ENCODE measurements around the gene FMO5. TPM values are rescaled to one million over a fixed set of nuclear protein-coding genes. Genes with fewer than 3 reads are reported as not detected.

The FMO5 gene
- total and polyA plus RNA-seq, 2 of the 13 experiments (the other 11 are each of a cell fraction or from before 2014, with no cell fraction given) = 48.2 to 149 TPM

DNA sequence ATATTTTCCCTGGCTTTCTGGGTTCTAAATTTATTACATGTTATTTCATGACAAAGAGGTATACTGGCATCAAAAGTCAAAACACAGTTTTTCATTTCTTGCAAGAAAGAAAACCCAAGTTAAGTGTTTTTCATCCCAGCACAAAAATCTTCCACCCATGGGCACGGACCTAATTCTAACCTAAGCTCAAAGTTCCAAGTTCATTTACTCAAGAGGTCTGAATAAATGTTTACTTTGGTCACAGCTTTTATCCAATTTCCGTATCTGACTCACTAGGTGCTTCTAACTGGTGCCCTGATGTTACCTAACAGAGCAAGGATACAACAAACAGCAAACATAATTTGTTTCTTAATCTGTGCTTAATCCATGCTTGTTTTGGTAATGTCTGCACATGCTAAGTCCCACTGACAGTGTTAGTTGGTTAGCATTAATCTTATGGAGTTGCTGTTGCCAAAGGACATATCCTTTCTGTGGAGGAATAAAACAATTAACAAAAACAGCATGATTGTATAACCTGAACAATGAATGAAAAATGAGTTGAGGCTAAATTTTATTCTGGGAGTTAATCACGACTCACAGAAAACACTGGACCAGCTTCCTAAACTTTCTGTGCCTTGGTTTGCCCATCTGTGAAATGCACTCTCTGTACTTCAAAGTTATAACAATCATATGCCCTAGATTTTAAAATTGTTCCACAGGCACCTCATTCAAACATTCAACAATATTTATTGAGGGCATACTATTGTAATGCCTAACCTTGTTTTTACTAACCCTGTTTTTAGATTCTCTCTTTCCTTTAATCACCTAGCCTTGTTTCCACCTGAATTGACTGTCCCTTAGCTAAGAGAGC is 13.1 kb upstream of the FMO5 start (continued):
- TF ChIP-seq, protein P1, sequence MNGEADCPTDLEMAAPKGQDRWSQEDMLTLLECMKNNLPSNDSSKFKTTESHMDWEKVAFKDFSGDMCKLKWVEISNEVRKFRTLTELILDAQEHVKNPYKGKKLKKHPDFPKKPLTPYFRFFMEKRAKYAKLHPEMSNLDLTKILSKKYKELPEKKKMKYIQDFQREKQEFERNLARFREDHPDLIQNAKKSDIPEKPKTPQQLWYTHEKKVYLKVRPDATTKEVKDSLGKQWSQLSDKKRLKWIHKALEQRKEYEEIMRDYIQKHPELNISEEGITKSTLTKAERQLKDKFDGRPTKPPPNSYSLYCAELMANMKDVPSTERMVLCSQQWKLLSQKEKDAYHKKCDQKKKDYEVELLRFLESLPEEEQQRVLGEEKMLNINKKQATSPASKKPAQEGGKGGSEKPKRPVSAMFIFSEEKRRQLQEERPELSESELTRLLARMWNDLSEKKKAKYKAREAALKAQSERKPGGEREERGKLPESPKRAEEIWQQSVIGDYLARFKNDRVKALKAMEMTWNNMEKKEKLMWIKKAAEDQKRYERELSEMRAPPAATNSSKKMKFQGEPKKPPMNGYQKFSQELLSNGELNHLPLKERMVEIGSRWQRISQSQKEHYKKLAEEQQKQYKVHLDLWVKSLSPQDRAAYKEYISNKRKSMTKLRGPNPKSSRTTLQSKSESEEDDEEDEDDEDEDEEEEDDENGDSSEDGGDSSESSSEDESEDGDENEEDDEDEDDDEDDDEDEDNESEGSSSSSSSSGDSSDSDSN (CRISPR knock-in tag; IDR thresholded peaks at IDR 0.05) = no peak
- peak; percentile 75; the same call in 1 of the 2 replicates for TF ChIP-seq ZNF614 (CRISPR knock-in tag; IDR thresholded peaks at IDR 0.05; ENCODE audit: borderline replicate concordance)
- TF ChIP-seq JUN (CRISPR knock-in tag; IDR thresholded peaks at IDR 0.05) = peak; percentile 75; the same call in 1 of the 2 replicates
- TF ChIP-seq ZNF329 (CRISPR knock-in tag; IDR thresholded peaks at IDR 0.05; ENCODE audit: low read depth) = no peak
- TF ChIP-seq, protein P2, sequence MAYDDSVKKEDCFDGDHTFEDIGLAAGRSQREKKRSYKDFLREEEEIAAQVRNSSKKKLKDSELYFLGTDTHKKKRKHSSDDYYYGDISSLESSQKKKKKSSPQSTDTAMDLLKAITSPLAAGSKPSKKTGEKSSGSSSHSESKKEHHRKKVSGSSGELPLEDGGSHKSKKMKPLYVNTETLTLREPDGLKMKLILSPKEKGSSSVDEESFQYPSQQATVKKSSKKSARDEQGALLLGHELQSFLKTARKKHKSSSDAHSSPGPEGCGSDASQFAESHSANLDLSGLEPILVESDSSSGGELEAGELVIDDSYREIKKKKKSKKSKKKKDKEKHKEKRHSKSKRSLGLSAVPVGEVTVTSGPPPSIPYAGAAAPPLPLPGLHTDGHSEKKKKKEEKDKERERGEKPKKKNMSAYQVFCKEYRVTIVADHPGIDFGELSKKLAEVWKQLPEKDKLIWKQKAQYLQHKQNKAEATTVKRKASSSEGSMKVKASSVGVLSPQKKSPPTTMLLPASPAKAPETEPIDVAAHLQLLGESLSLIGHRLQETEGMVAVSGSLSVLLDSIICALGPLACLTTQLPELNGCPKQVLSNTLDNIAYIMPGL (CRISPR knock-in tag; IDR thresholded peaks at IDR 0.05; ENCODE audit: borderline replicate concordance in 1 of 2, low read depth in 1 of 2) = no peak; a peak in 1 of 4 replicates
- TF ChIP-seq TOE1 (CRISPR knock-in tag; IDR thresholded peaks at IDR 0.05) = no peak
- TF ChIP-seq, protein P3, sequence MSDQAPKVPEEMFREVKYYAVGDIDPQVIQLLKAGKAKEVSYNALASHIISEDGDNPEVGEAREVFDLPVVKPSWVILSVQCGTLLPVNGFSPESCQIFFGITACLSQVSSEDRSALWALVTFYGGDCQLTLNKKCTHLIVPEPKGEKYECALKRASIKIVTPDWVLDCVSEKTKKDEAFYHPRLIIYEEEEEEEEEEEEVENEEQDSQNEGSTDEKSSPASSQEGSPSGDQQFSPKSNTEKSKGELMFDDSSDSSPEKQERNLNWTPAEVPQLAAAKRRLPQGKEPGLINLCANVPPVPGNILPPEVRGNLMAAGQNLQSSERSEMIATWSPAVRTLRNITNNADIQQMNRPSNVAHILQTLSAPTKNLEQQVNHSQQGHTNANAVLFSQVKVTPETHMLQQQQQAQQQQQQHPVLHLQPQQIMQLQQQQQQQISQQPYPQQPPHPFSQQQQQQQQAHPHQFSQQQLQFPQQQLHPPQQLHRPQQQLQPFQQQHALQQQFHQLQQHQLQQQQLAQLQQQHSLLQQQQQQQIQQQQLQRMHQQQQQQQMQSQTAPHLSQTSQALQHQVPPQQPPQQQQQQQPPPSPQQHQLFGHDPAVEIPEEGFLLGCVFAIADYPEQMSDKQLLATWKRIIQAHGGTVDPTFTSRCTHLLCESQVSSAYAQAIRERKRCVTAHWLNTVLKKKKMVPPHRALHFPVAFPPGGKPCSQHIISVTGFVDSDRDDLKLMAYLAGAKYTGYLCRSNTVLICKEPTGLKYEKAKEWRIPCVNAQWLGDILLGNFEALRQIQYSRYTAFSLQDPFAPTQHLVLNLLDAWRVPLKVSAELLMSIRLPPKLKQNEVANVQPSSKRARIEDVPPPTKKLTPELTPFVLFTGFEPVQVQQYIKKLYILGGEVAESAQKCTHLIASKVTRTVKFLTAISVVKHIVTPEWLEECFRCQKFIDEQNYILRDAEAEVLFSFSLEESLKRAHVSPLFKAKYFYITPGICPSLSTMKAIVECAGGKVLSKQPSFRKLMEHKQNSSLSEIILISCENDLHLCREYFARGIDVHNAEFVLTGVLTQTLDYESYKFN (CRISPR knock-in tag; conservative IDR thresholded peaks at IDR 0.05) = peak; percentile 97
- no peak for TF ChIP-seq BORCS8-MEF2B (CRISPR knock-in tag; IDR thresholded peaks at IDR 0.05)
- TF ChIP-seq KLF13 (CRISPR knock-in tag; IDR thresholded peaks at IDR 0.05) = no peak
- peak; percentile 96 for TF ChIP-seq MED13 (CRISPR knock-in tag; IDR thresholded peaks at IDR 0.05)
- no peak for TF ChIP-seq NFE2L2 (IDR thresholded peaks at IDR 0.05; ENCODE audit: low read length)
- peak; percentile 70 for TF ChIP-seq ELF1 (CRISPR knock-in tag; IDR thresholded peaks at IDR 0.05)
- TF ChIP-seq PAWR (CRISPR knock-in tag; IDR thresholded peaks at IDR 0.05; ENCODE audit: borderline replicate concordance) = no peak
- TF ChIP-seq GABPA (IDR thresholded peaks at IDR 0.05; ENCODE audit: low read depth, low read length) = no peak
- peak; percentile 25; the same call in 1 of the 2 replicates for TF ChIP-seq GABPA (CRISPR knock-in tag; IDR thresholded peaks at IDR 0.05; ENCODE audit: low read depth)
- TF ChIP-seq POLR2A (IDR thresholded peaks at IDR 0.05; ENCODE audit: insufficient read depth in 1 of 2, low read depth in 2 of 2, low read length in 2 of 2) = no peak
- TF ChIP-seq NFE2L1 (CRISPR knock-in tag; IDR thresholded peaks at IDR 0.05; ENCODE audit: borderline replicate concordance) = no peak
- no peak for TF ChIP-seq ZNF101 (CRISPR knock-in tag; IDR thresholded peaks at IDR 0.05; ENCODE audit: borderline replicate concordance, low read depth)
- no peak for TF ChIP-seq NR1H2 (CRISPR knock-in tag; IDR thresholded peaks at IDR 0.05; ENCODE audit: borderline replicate concordance, low read depth)
- no peak for TF ChIP-seq ZNF543 (CRISPR knock-in tag; IDR thresholded peaks at IDR 0.05)
- TF ChIP-seq ATF1 (CRISPR knock-in tag; IDR thresholded peaks at IDR 0.05) = peak; percentile 57; the same call in 1 of the 2 replicates
- 0 out of 2 replicates have a peak, but pooled peaks have one; percentile 39 for TF ChIP-seq PAF1 (CRISPR knock-in tag; IDR thresholded peaks at IDR 0.05)
- peak; percentile 97 for TF ChIP-seq FOXA3 (CRISPR knock-in tag; IDR thresholded peaks at IDR 0.05)
- TF ChIP-seq CEBPG (CRISPR knock-in tag; IDR thresholded peaks at IDR 0.05) = peak; percentile 81

Measured in HepG2 (cell line).